Activated gamma-delta T cell treated with Interleukin-2 at 50 U/mL for 16 hours (primary cell): ENCODE data around the gene PDZD8.
A peak's percentile ranks its signal among the peaks of the same experiment; 100 is the strongest.

Experiments
- DNase-seq: peaks from one replicate; pipeline ENCODE4 v3.0.0-alpha.2; 2020

PDZD8 gene

GRCh38 chr10:117391436-117392205, 16.4 kb upstream of the PDZD8 start:
- no peak for DNase-seq

- no peak for DNase-seq
Measured at GRCh38 chr10:117390420-117390819, 15.2 kb upstream of the PDZD8 start.

DNA sequence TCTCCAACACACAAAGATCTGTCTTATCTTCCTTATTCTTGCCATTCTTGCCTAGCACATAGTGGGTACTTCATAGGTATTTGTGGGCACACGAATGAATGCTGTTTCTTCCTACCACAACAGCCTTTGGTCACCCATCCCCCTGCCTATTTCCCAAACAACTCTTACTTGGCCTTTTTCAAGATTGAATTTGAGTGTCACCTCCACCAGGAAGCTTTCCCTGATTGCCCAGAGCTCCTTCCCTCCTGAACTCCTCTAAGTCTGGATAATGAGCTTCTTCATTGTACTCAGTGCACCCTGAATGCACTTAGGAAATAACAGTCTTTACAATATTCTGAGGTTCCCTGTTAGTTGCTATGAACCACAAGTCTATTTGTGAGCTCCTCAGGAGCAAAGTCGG, 11.6 kb upstream of the PDZD8 start:
- DNase-seq: no peak

DNA sequence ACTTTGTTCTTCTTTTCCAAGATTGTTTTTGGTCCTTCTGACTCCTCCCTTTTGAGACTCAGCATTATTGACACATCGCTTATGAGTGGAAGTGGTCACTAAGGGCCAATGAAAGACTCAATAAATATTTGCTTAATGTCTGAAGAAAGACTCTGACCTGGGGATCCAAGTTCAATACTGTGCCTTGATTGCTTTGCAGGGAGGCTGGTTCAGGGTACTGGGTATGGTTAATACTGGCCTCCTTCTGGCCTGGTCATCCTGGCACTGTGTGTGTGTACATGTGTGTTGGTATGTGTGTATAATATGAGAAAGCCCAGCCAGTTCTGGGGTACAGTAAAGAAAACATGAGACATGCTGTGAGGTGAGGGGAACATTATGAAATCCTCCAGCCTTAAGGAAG, 7.6 kb upstream of the PDZD8 start:
- no peak for DNase-seq

DNA sequence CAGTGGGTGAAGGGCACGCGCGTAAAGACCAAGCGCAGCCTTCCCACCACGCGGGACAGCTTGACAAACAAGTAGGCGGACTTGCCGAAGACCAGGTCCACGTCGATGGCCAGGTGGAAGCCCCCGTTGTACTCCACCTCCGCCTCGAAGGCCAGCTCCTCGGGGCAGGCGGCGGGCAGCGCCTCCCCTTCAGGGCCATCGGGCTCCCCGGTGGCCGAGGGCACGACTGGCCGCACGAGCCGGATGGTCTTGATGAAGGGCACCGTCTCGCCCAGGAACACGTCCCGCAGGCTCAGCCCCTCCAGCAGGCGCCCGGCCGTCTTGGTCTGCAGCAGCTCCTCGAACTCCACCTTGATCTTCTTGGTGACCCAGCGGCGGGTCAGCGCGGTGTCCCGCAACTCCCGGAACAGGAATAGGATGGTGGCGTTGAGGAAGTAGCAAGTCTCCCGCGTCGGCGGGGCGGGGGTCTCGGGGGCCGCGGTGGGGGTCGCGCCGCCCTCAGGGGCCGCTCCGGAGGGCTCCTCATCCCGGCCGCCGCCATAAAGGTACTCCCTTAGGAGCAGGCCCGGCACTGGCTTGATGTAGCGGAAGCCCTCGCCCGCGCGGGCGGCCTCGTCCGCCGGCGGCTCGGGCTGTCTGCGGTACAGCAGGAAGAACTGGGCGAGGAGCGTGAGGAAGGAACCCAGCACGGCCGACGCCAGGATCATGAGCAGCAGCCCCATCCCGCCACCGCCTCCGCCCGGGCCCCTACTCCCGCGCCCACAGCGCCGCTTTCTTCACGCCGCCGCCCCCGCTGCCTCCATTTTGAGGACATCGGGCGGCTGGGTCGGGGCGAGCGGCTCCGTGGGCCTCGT, 507 bp downstream of the PDZD8 start:
- peak; percentile 16 for DNase-seq

DNA sequence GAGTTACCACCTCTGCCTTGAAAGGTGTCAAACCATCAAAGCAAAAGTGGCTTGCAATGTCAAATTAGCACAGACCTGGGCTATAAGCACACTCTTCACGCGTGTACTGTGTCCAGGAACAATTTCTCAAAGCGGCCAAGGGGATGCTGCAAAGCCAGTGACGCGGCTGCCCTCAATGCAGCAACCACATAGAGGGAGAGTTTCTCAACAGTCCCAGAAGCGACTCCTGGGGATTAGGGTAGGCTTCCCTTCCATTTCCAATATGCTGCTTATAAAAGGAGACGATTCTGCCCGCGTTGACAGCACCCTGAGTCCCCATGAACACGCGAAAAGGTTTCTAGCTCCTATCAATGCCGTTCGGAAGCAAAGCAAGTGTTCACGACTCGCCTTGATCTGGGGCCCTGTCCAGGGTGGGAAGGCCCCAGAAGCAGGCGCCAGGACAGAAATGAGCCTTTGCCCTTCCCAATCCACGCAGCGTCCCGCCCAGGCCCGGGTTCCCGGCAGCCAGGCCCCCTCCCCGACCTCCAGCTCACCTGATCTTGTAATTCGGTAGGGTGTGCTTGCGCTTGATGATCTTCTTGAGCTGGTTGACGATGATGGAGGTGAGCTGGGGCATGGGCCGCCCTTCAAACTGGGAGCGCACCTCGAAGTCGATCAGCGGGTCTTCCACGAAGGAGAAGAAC, 1.3 kb downstream of the PDZD8 start:
- peak; percentile 36 for DNase-seq

DNA sequence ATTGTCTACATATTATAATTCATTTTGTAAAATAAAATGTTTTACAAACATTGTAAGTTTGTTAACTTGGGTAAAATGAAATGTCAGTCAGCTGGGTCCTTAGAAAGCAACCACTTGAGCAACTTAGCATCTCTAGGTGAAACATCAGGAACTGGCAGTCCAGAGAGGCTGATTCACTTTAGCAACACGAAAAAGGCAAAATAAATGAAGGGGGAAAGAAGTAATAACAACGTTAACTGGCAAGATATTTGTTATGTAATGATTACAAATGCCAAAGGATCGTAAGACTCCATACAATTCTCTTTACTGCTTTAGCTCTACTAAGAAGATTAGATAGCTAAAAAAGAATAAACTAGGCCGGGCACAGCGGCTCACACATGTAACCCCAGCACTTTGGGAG, 5.0 kb downstream of the PDZD8 start:
- DNase-seq: no peak

GRCh38 chr10:117367718-117368117, 7.5 kb downstream of the PDZD8 start:
- no peak for DNase-seq

DNA sequence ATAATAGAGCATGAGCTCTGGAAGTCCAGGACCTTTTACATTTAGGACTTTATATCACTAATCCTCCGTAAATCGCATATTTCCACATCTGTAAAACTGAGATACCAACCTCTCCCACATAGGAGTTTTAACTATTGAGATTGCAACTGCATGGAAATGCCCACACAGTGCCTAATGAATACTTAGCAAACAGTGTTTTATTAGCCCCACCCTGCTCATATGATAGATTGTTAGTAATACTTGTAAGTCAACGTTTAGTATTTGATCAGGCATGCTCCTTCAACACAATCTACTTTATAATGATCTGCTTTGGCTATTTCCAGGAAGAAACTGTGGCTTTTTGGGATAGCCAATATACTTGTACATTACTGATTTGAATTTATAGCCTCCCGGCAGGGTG, 8.5 kb downstream of the PDZD8 start:
- DNase-seq: no peak

- no peak for DNase-seq
Measured at GRCh38 chr10:117365612-117366011, 9.6 kb downstream of the PDZD8 start.

- DNase-seq: no peak
Measured at GRCh38 chr10:117364110-117364960, 10.9 kb downstream of the PDZD8 start.

GRCh38 chr10:117363028-117363427, 12.2 kb downstream of the PDZD8 start:
- DNase-seq: no peak

DNA sequence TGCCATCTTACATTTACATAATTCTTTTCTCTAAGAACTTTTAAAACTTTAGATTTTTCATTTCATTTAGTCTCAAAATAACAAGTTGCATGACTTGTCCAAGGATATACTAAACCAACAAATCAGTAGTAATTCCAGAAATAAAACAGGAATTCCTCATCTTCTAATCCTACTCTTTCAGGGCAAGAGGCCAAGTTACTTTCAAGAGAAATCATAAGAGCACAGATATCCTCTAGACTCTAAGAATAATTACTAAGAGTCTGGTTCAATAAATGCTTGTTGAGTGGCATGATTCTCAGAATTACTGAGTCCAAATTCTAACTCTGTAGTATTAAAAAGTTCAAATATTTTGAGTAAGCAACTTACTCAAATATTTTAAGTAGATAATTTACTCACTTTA, 12.9 kb downstream of the PDZD8 start:
- no peak for DNase-seq

DNA sequence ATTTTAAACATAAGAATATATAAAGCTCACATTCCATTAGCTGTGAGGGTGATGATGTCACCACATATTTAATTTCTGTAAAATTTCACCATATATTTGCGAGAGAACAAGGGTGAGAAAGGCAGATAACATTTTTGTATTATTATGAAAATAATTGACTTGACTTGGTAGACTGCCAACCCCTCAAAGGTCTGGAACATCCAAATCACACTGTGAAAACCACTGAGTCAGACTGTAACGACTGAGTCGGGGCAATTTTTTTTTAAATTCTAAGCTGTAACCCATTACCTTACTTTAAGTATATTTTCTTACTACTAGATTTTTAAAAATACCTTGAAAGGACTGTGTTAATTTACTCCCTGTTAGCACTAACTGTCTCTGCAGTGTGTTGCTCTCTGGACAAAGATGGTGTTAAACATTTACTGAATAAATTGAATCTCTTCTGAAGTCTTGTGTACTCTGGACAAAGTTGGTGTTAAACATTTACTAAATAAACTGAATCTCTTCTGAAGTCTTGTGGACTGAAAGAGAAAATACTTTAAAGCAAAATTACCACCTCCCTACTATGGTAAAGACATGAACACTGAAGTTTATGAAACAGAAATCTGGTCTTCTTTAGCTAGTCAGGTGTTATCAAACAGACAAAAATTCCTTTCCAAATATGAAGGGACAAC, 14.1 kb downstream of the PDZD8 start:
- DNase-seq: no peak

GRCh38 chr10:117360016-117360415, 15.2 kb downstream of the PDZD8 start:
- no peak for DNase-seq

- DNase-seq: no peak
Measured at GRCh38 chr10:117355072-117355471, 20.2 kb downstream of the PDZD8 start.

GRCh38 chr10:117353684-117354083, 21.6 kb downstream of the PDZD8 start:
- no peak for DNase-seq

DNA sequence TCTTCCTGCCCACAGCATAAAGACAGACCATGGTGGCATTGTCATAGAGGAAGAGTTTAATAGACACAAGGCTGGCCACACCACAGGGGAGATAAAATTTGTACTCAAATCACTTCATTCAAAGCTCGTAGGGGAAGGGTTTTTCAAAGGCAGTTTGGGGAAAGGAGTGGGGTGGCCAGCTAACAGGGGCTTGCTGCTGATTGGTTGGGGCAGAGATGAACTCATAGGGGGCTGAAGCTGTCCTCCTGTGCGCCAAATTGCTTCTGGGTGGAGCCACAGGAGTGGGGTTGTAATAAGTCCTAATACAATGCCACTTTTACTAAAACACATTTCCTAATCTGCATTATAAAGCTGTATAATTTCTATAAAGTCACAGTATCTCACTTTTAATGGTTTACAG, 22.5 kb downstream of the PDZD8 start:
- no peak for DNase-seq

DNA sequence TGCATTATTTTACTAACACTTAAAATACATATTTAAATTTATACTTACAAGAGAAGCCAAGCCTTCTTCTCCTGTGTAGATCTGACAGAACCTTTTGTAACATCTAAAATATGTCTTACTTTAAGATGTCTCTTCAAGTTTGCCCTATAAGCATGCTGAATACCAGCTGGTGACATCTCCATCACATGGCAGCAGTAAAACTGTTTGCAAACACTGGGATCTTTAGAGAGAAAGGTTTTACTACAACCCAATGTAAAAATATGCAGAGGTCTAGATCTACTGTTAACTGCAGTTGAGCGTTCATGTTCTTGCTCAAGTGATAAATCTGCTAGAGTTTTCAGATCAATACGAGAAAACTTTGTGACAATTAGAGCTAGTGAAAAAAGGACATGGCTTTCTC, 23.2 kb downstream of the PDZD8 start:
- DNase-seq: no peak

DNA sequence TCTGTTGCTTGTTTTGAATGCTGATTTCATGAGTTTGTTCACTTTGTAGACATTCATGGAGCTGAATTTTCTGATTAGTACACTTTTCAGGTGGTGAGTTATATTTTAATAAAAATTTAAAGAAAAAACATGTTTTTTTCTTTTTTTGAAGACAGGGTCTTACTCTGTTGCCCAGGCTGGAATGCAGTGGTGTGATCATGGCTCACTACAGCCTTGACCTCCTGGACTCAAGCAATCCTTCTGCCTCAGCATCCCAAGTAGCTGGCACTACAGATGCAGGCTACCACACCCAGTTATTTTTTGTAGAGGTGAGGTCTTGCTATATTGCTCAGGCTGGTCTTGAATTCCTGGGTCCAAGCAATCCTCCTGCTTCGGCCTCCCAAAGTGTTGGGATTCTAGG, 23.7 kb downstream of the PDZD8 start:
- DNase-seq: no peak

DNA sequence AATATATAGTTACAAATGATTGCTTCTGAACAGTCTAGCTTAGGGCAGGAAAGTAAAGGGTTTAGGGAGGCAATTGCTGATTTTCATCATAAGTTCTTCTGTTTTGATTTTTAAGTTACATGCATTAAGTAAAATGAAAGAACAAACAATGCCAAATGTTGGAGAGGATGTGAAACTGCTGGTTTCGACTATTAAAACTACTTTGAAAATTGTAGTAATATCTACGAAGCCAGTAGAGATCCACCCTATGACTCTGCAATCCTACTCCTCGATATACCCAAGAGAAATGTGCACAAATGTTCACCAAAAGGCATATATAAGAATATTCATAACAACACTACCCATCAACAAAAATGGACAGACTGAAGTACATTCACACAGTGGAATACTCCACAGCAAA, 24.3 kb downstream of the PDZD8 start:
- no peak for DNase-seq

DNA sequence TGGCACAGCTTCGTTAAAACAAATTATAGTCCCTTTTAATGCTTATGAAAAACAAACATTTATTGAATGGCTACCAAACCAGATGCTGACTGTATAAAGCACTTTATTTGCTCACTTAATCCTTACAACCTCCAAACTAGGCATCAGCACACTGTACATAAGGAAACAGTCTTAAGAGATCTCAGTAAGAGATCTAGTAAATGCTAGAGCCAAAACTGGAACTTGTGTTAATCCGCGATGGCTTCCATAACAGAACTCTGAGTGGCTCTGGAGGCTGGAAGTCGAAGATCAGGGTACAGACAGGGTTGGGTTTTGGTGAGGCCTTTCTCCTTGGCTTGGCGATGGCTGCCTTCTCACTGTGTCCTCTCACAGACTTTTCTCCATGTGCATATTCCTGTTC, 27.0 kb downstream of the PDZD8 start:
- no peak for DNase-seq
